Measurements from ENCODE around the gene INPP4B.

Gene INPP4B

DNA sequence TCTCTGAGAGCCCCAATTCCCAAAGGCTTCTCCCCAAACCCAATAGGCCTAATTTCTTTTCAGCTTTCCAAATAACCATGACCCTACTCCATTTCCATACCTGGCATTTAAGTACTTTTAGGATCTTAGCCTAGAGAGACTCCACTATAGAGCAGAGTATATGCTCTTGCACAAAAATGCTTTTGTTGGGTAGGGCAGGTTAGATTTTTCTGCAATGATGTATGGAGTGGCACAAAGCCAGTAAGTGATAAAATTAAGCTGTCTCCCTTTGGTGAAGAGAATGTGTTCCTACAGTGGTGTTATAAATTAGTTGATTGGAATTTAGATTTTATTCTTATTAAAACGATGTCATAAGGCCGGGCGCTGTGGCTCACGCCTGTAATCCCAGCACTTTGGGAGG lies 124.9 kb downstream of the INPP4B start:
- DNase-seq, result no peak

GRCh38 chr4:142719854-142720541 lies 126.1 kb downstream of the INPP4B start:
- no peak for DNase-seq

- no peak for DNase-seq
Measured at GRCh38 chr4:142718981-142719380, 127.1 kb downstream of the INPP4B start.

DNA sequence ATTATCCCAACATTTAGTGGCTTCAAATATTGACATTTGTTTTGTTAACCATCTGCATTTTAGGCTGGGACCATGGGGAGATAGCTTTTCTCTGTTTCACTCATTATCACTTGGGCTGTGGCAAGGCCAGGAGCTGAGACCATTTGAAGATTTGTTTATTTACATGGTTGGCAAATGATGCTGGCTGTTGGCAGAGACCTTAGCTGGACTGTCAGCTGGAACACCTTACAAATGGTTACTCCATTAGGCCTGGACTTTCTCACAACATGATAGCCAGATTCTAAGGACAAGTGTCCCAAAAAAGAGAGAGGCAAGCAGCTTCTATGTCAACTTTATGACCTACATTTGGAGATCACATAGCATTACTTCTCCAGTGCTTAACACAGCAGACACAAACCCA lies 130.4 kb downstream of the INPP4B start:
- no peak for DNase-seq

DNA sequence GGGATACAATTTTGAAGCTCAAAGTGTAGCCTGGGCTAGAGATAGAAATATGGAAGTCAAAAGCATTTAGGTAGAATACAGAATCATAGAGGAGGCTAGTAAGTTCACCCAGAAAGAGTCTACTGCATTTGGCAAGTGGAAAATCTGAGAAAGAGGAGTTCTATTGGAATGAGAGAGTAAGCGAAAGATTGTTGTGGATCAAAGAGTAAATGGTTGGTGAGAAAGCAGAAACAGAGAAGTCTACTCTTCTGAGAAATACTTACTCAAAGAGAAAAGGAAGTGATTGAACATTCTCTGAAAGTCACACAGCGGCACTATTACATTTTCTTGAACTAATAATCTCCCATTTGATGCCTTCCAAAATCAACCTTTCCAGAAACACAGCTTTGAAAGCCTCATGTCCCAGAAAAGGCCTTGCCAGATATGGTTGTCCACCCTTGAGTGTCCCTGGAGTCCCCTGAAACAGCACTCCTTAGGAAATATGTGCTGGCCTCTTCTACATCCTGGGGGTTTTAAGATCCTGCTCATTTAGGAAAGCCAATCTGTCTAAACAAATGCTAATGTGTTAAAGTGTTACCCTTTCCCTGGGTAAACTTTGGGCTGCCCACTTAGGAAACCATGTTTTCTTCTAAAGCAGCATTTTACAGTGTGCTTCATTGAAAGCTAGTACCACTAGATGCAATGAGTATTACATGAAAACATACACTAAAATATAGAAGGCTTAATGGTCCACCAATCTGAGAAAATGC lies 132.6 kb downstream of the INPP4B start:
- DNase-seq, result no peak

DNA sequence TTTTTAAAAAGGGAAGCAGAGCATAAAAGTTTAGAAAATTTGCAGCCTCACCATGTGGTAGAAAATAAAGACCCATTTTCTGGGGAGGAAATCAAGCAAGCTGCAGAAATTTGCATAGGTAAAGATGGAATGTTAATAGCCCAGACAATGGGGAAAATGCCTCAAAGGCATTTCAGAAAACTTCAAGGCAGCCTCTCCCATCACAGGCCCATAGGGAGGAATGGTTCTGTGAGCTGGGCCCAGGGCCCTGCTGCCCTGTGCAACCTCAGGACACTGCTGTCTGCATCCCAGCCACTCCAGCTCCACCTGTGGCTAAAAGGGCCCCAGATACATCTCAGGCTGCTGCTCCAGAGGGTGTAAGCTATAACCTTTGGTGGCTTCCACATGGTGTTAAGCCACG lies 137.9 kb downstream of the INPP4B start:
- no peak for DNase-seq

- DNase-seq, result no peak
Measured at GRCh38 chr4:142707401-142707800, 138.7 kb downstream of the INPP4B start.

GRCh38 chr4:142706381-142706780 lies 139.7 kb downstream of the INPP4B start:
- no peak for DNase-seq

DNA sequence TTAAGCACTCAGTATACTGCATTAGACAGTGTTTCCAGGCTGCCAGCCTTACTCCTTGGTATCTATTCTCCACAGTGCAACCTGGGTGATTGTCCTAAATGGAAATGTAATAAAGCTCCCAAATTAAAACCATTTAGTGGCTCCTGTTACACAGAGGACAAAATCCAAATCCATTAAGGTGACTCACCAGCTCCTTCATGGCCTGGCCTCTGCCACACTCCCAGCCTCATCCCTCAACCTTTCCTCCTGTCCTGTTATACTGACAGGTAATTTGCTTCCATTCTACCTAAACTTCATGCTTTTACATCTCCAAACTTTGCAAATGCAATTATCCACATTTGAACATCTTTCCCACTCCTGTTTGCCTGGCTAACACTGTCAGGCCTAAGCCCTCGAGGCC lies 140.3 kb downstream of the INPP4B start:
- no peak for DNase-seq

DNA sequence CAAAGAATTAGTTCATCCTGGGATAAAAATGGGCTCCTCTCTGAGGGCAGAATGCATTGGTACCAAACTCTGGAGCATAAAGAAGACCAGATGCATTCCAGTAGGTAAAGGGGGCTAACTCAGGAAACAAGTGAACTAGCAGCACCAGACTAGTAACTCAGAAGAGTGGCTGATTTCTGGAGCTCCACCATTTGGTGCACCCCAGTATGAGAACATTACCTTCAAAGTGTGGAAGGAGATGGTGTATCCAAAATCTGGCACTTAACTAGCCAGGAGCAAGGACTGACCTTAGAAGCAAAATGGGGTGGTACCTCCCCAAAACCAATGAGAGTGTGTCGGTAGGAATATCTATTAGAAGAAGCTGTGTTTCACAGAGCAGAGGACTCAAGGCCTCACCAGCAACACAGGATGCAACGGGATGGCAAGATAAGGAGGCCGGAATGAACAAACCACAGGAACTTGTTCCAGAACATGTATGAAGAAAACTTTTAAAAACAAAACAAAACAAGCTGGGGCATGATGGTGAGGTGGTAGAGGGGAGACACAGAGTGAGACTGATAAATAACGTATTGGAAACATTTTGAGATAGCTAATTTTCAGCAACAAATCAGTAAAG lies 142.3 kb downstream of the INPP4B start:
- no peak for DNase-seq

- no peak for DNase-seq
Measured at GRCh38 chr4:142701017-142701416, 145.1 kb downstream of the INPP4B start.

DNA sequence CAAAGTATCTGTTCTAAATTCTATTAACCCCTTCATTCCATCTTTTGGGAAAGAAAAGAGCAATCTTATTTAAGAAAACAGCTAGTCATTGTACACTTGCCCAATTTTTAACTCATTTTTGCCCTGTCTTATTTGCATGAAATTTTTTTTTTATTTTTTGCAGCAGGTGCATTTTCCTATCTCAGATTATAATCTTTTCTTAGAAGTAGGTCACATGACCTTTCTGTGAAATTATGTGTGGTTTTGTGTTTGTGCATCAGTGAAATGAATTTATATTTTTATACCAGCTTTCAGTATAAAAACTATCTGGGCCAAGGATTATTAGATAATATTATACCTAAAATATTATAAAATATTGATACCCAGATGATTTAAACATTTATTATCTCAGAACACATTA lies 145.6 kb downstream of the INPP4B start:
- DNase-seq, result no peak

- no peak for DNase-seq
Measured at GRCh38 chr4:142698552-142698951, 147.5 kb downstream of the INPP4B start.

DNA sequence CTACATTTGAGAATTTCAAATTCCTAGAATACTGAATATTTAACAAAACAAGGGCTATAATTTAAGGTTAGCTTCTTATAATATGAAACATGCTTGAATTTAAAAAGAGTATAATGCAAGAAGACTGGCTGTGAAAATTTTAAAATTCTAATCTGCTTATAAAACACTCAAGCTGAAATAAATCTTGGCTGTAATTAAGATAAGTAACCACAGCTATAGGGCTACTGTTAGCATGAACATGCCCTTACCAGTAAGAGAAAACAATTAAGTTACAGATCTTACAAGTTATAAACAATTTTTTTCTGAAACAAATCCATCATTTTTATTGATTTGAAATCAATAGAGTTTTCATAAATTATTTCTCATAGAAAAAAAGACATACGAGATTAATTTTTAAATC lies 148.2 kb downstream of the INPP4B start:
- DNase-seq, result no peak

GRCh38 chr4:142697320-142697719 lies 148.8 kb downstream of the INPP4B start:
- no peak for DNase-seq

GRCh38 chr4:142696334-142697122 lies 149.6 kb downstream of the INPP4B start:
- DNase-seq, result no peak

GRCh38 chr4:142690406-142691163 lies 155.5 kb downstream of the INPP4B start:
- no peak for DNase-seq

- DNase-seq, result no peak
Measured at GRCh38 chr4:142687547-142688275, 158.4 kb downstream of the INPP4B start.

GRCh38 chr4:142686081-142686480 lies 160.0 kb downstream of the INPP4B start:
- DNase-seq, result no peak

GRCh38 chr4:142683997-142684396 lies 162.1 kb downstream of the INPP4B start:
- no peak for DNase-seq

- DNase-seq, result no peak
Measured at GRCh38 chr4:142683503-142683902, 162.6 kb downstream of the INPP4B start.

DNA sequence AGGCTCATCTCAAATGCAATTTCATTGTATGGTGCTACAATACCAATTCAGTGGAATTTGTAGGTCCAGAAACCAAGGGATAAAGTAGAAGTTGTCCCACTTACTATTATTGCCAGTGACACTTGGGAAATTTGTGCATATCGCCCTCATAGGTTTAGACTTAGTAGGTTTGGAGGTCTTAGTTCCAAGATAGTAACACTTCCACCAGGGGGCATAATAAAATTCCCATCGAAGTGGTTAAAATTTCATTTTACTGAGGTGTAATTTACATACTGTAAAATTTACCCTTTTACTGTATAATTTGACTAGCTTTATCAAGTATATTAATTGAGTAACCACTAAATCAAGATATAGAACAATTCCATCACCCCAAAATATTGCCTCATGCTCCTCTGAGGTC lies 174.6 kb downstream of the INPP4B start:
- no peak for DNase-seq
